GM23338 (cell line): ENCODE data around the gene PLD1. TPM values are rescaled to one million over a fixed set of nuclear protein-coding genes. Genes with fewer than 3 reads are reported as not detected.

Source experiments
- ATAC-seq: fragments of 200-7000 bp; cut with Tn5 transposase; 3 replicates; pipeline ENCODE4 v1.9.1; 2020
- DNase-seq: peaks from one replicate; pipeline ENCODE4 v3.0.0-alpha.2; 2015; ENCODE audit warnings: low spot score
- H2AFZ ChIP-seq: fragments of 200-600 bp; sonication (generic); 2 replicates; pipeline ENCODE4 v1.8.0; 2016; ENCODE audit warnings: antibody characterized with exemption, mild to moderate bottlenecking, moderate library complexity
- H3F3A ChIP-seq: fragments of 200-600 bp; sonication (generic); replicated peaks from 2 replicates; pipeline ENCODE4 v1.8.0; 2017; ENCODE audit warnings: antibody characterized with exemption, mixed run types, low read depth
- H3K27ac ChIP-seq: fragments of 200-600 bp; sonication (generic); 2 replicates; pipeline ENCODE4 v1.6.1; 2016; ENCODE audit warnings: low read depth
- H3K27me3 ChIP-seq: fragments of 200-600 bp; sonication (generic); 2 replicates; pipeline ENCODE4 v1.8.0; 2016; ENCODE audit warnings: mild to moderate bottlenecking, mixed run types, moderate library complexity; ENCODE audit not compliant: insufficient read depth
- H3K36me3 ChIP-seq: fragments of 200-600 bp; sonication (generic); 2 replicates; pipeline ENCODE4 v1.8.0; 2016; ENCODE audit warnings: mild to moderate bottlenecking; ENCODE audit not compliant: insufficient read depth
- H3K4me1 ChIP-seq: fragments of 200-600 bp; sonication (generic); 2 replicates; pipeline ENCODE4 v1.8.0; 2016; ENCODE audit warnings: mild to moderate bottlenecking, moderate library complexity; ENCODE audit not compliant: insufficient read depth
- H3K4me2 ChIP-seq: fragments of 200-600 bp; sonication (generic); 2 replicates; pipeline ENCODE4 v1.7.1; 2017; ENCODE audit warnings: mixed run types
- H3K4me3 ChIP-seq: fragments of 200-600 bp; sonication (generic); 2 replicates; pipeline ENCODE4 v1.6.1; 2016; ENCODE audit warnings: mixed run types
- H3K79me2 ChIP-seq: fragments of 200-600 bp; sonication (generic); replicated peaks from 2 replicates; pipeline ENCODE4 v1.8.0; 2017; ENCODE audit warnings: mild to moderate bottlenecking; ENCODE audit not compliant: insufficient read depth
- H3K9me2 ChIP-seq: fragments of 200-600 bp; sonication (generic); 2 replicates; pipeline ENCODE4 v1.8.0; 2017; ENCODE audit not compliant: insufficient read depth
- H4K20me1 ChIP-seq: fragments of 200-600 bp; sonication (generic); replicated peaks from 2 replicates; pipeline ENCODE4 v1.8.0; 2017; ENCODE audit warnings: mild to moderate bottlenecking; ENCODE audit not compliant: insufficient read depth
- H3K27ac Mint-ChIP-seq: 2 replicates; pipeline ENCODE4 v1.8.0; 2020; ENCODE audit warnings: inconsistent platforms, mild to moderate bottlenecking, moderate library complexity, mixed read lengths
- H3K27me3 Mint-ChIP-seq: 3 replicates; pipeline ENCODE4 v1.8.0; 2022; ENCODE audit warnings: low read depth, mild to moderate bottlenecking, moderate library complexity, mixed read lengths, inconsistent platforms; ENCODE audit not compliant: insufficient read depth, poor library complexity
- H3K36me3 Mint-ChIP-seq: 3 replicates; pipeline ENCODE4 v1.8.0; 2021; ENCODE audit warnings: low read depth, mild to moderate bottlenecking, inconsistent platforms, moderate library complexity, mixed read lengths
- H3K4me1 Mint-ChIP-seq: 3 replicates; pipeline ENCODE4 v1.8.0; 2020; ENCODE audit warnings: mild to moderate bottlenecking, inconsistent platforms, mixed read lengths
- H3K4me3 Mint-ChIP-seq: 3 replicates; pipeline ENCODE4 v1.8.0; 2021; ENCODE audit warnings: moderate library complexity, mild to moderate bottlenecking, inconsistent platforms, mixed read lengths
- H3K9me3 Mint-ChIP-seq: 3 replicates; pipeline ENCODE4 v1.8.0; 2020; ENCODE audit warnings: moderate library complexity, mild to moderate bottlenecking, inconsistent platforms, mixed read lengths
- ETS1 ChIP-seq: IDR thresholded peaks from 2 replicates; pipeline ENCODE4 v1.6.1; 2016; ENCODE audit warnings: antibody characterized with exemption
- EZH2 ChIP-seq: fragments of 200-600 bp; sonication (generic); IDR thresholded peaks from one replicate; pipeline ENCODE4 v1.8.0; 2017; ENCODE audit warnings: antibody characterized with exemption, mild to moderate bottlenecking, low read depth; ENCODE audit not compliant: unreplicated experiment
- EZH2phosphoT487 ChIP-seq: fragments of 200-600 bp; sonication (generic); IDR thresholded peaks from one replicate; pipeline ENCODE4 v1.8.1; 2018; ENCODE audit warnings: antibody characterized with exemption; ENCODE audit not compliant: unreplicated experiment
- POLR2AphosphoS5 ChIP-seq: IDR thresholded peaks from 2 replicates; pipeline ENCODE4 v1.6.1; 2016; ENCODE audit warnings: antibody characterized with exemption, low read depth
- STAT1 ChIP-seq: IDR thresholded peaks from one replicate; pipeline ENCODE4 v1.6.1; 2016; ENCODE audit warnings: antibody characterized with exemption; ENCODE audit not compliant: unreplicated experiment
- ZNF114 ChIP-seq: fragments of 250-450 bp; sonication (Bioruptor Pico); IDR thresholded peaks from 2 replicates; pipeline ENCODE4 v1.5.0; 2020; ENCODE audit warnings: mild to moderate bottlenecking, moderate library complexity
- ZNF462 ChIP-seq: fragments of 250-450 bp; sonication (Bioruptor Pico); IDR thresholded peaks from 2 replicates; pipeline ENCODE4 v1.5.0; 2020; ENCODE audit warnings: mild to moderate bottlenecking, moderate library complexity
- polyA plus RNA-seq: library from polyadenylated mRNA; unstranded; fragments of >200 nt; fragmentation: Nextera tagmentation; extraction: Ambion mirVana; gene quantifications from 2 replicates; pipeline ENCODE4 v1.2.1, GENCODE V29; 2016
- total RNA-seq: library from RNA; depleted of rRNA; stranded (reverse); fragments of >200 nt; shearing (Covaris generic); gene quantifications from 2 replicates; pipeline ENCODE4 v1.2.3, GENCODE V29; 2014

The PLD1 gene
- total and polyA plus RNA-seq, 2 experiments from 2014 or later = 1.4 to 2.2 TPM

DNA sequence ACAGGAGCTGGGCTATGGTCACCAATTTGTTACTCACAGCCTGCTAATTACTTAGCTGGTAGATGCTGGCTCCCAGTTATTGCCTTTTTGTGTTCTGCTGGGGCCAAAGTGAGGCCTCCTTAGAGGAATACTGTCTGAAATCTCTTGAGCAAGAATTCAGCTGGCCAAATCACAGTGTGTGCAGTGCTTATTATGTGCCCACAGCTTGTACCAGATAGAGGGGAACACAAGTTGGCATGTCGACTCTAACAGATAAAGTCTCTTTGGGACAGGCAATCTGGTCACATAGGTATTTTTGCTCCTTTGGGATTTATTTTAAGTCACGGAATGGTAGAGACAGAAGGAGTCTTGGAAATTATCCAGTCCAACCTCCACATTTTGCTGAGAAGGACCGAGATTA is 26.6 kb upstream of the PLD1 start:
- no peak overlapping the region for H3K27ac ChIP-seq
- H4K20me1 ChIP-seq = no peaks in the 10 kb centered on the region
- Mint-ChIP-seq H3K27ac (no peak overlapping the region), H3K27me3 (no peaks in the 10 kb centered on the region), H3K4me3 (no peak overlapping the region), H3K9me3 (no peaks in the 10 kb centered on the region), H3K36me3 (no peaks in the 10 kb centered on the region), H3K4me1 (peaks cover 16% of the 10 kb centered on the region)
- H3K79me2 ChIP-seq = no peaks in the 10 kb centered on the region
- no peaks in the 10 kb centered on the region for H3K36me3 ChIP-seq
- DNase-seq = no peak
- H3K4me3 ChIP-seq = no peak overlapping the region
- H3K27me3 ChIP-seq = no peaks in the 10 kb centered on the region
- no peaks in the 10 kb centered on the region for H3K9me2 ChIP-seq
- H3K4me2 ChIP-seq = no peak overlapping the region
- ATAC-seq = no peak
- TF ChIP-seq ZNF462 (CRISPR knock-in tag) (no peak), STAT1 (no peak), ETS1 (no peak), ZNF114 (CRISPR knock-in tag) (no peak), EZH2 (no peak), EZH2phosphoT487 (no peak), POLR2AphosphoS5 (no peak)
- no peak overlapping the region for H2AFZ ChIP-seq
- H3K4me1 ChIP-seq = no peaks in the 10 kb centered on the region
- H3F3A ChIP-seq = no peaks in the 10 kb centered on the region
